PFSK-1 (cell line): ENCODE measurements around the gene VAMP7. TPM values are rescaled to one million over a fixed set of nuclear protein-coding genes. Genes with fewer than 3 reads are reported as not detected.

Experiments
- FOXP2 ChIP-seq: optimal IDR thresholded peaks from 2 replicates; pipeline ENCODE3; 2011; ENCODE audit warnings: borderline replicate concordance, control low read depth, inconsistent platforms; ENCODE audit not compliant: insufficient read depth; ENCODE audit errors: extremely low read length, extremely low read depth
- POLR2AphosphoS5 ChIP-seq: IDR thresholded peaks from 2 replicates; pipeline ENCODE4 v1.6.1; 2012; ENCODE audit warnings: low read depth, mild to moderate bottlenecking, control low read depth, low read length, moderate library complexity
- REST ChIP-seq, 2 experiments: IDR thresholded peaks; 2 replicates each; pipeline versions ENCODE4 v1.6.1 to v1.8.0; 2011 to 2012; ENCODE audit warnings: low read depth in 2 of 2, low read length in 2 of 2, control low read depth in 1 of 2, inconsistent platforms in 1 of 2, mild to moderate bottlenecking in 1 of 2, moderate library complexity in 1 of 2; ENCODE audit not compliant: insufficient read depth in 1 of 2
- SIN3A ChIP-seq: IDR thresholded peaks from 2 replicates; pipeline ENCODE4 v1.6.1; 2012; ENCODE audit warnings: mild to moderate bottlenecking, low read length, moderate library complexity, borderline replicate concordance; ENCODE audit not compliant: insufficient read depth
- TAF1 ChIP-seq: IDR thresholded peaks from 2 replicates; pipeline ENCODE4 v1.6.1; 2012; ENCODE audit warnings: low read length, control low read depth, borderline replicate concordance; ENCODE audit not compliant: insufficient read depth
- polyA plus RNA-seq: library from polyadenylated mRNA; unstranded; fragments of >200 nt; gene quantifications from one replicate; pipeline ENCODE4 v1.2.1, GENCODE V29; 2012; ENCODE audit warnings: low read depth, missing spikeins; ENCODE audit not compliant: insufficient read length

VAMP7 gene
- polyA plus RNA-seq: 24.8 TPM

DNA sequence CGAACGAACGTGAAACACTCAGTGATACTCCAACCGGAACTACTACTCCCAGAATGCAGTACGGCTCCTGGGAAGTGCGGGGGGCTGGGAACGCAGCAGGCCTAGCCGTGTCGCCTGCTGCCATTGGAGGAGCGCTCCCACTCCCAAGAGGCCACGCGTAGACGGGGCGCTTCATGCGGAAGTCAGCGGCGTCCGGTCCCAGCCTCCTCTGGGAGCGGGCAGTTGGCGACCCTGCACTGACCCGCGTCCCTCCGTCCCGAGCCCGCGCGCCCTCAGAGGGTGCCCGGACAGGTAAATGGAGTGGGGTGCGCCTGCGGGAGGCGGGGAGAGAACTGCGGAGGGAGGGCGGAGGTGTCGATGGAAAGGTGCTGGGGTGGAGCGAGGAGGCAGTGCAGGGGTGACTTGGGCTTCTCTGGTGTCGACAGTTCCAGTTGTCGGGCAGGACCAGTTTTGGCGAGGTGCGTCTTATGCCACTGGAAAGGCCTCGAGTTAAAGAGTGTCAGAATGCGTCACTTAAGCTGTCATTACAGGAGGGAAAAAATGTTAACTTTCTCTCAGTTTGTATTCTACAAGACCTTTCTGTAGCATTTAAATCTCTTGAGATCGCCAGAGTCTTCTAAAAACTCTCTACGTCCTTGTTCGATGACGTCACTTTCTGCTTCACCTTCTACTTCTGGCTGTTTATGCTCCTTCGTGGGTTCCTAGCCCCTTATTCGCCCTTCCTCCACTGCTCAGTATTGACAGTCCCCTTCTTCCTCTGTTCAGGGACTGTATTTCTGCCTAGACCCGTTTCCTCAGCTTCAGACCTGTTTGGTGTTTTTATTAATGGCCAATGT lies at the start of gene VAMP7:
TSS of gene VAMP7 (plus strand) at position 188 of the 836 bp plus-strand sequence. CDS start 8,122 bp downstream, outside the sequence.
- TF ChIP-seq TAF1 (no peak), FOXP2 (no peak), POLR2AphosphoS5 (peak; percentile 76), SIN3A (no peak)

DNA sequence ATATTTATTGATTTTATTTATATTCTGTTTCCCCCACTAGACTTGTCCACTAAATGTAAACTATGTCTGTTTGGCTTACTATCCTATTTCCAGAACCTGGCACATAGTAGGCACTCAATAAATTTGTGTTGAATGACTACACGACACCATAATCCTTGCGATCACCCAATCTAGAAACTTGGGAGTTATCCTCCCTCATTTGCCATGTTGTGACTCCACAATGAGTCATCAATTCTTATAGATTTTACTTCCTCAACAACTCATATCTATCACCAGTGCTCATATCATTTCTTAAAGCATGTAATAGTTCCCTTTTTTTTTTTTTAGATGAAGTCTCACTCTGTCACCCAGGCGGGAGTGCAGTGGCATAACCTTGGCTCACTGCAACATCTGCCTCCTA lies 39.9 kb upstream of the VAMP7 start:
- TF ChIP-seq FOXP2 (no peak), SIN3A (no peak), TAF1 (no peak), REST (IDR thresholded peaks at IDR 0.05; ENCODE audit: insufficient read depth in 1 of 2, low read depth in 2 of 2, low read length in 2 of 2) (no peak), POLR2AphosphoS5 (no peak)

- TF ChIP-seq REST (IDR thresholded peaks at IDR 0.05; ENCODE audit: insufficient read depth in 1 of 2, low read depth in 2 of 2, low read length in 2 of 2) (no peak), FOXP2 (no peak), POLR2AphosphoS5 (no peak), TAF1 (no peak), SIN3A (no peak)
Observed at GRCh38 chrX:155857561-155857960, 23.6 kb upstream of the VAMP7 start.

DNA sequence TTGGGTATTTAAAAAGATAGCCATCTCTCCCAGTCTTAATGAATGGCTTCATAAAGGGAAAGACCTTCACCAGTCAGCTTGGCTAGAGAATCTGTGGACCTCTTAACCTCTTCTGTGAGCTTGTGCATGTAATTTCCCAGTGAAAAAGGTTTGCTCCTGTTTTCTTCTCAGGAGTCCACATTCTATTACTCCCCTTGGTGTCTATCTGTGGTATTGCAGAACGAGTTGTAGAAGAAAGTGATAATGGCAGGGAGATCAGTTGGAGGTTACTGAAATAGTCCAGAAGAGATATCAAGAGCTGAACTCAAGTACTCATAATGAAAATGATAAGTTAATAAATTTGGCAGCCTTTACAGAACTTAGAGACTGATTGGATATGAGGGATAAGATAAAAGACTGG lies 16.5 kb upstream of the VAMP7 start:
- TF ChIP-seq SIN3A (no peak), FOXP2 (no peak), POLR2AphosphoS5 (no peak), REST (IDR thresholded peaks at IDR 0.05; ENCODE audit: insufficient read depth in 1 of 2, low read depth in 2 of 2, low read length in 2 of 2) (no peak), TAF1 (no peak)

DNA sequence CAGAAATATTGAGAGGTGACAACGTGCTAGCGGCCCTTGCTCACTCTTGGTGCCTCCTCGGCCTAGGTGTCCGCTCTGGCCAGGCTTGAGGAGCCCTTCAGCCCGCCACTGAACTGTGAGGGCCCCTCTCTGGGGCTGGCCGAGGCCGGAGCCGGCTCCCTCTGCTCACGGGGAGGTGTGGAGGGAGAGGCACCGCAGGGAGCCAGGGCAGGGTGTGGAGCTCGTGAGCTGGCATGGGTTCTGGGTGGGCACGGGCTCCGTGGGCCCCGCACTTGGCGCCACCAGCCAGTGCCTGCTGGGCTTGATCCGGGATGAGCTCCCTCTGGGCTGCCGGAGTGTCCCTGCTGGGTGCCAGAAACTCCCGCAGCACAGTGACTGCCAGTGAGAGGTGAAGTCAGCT lies 16.0 kb upstream of the VAMP7 start:
- no peak for TF ChIP-seq REST (IDR thresholded peaks at IDR 0.05; ENCODE audit: insufficient read depth in 1 of 2, low read depth in 2 of 2, low read length in 2 of 2)
- TF ChIP-seq POLR2AphosphoS5: no peak
- TF ChIP-seq FOXP2: no peak
- TF ChIP-seq SIN3A: no peak
- TF ChIP-seq TAF1: no peak
